Measurements from ENCODE around the gene NECAP2. TPM values are rescaled to one million over a fixed set of nuclear protein-coding genes. Genes with fewer than 3 reads are reported as not detected.
A peak's percentile ranks its signal among the peaks of the same experiment; 100 is the strongest.
"Not testable (repeated sequence)": the region's sequence is repeated elsewhere in the genome, so short reads cannot be mapped to it uniquely, and the experiment has no call there.

The NECAP2 gene
- total and polyA plus RNA-seq, 4 donors, result 37.5 to 60.4 (median 38.1) TPM

DNA sequence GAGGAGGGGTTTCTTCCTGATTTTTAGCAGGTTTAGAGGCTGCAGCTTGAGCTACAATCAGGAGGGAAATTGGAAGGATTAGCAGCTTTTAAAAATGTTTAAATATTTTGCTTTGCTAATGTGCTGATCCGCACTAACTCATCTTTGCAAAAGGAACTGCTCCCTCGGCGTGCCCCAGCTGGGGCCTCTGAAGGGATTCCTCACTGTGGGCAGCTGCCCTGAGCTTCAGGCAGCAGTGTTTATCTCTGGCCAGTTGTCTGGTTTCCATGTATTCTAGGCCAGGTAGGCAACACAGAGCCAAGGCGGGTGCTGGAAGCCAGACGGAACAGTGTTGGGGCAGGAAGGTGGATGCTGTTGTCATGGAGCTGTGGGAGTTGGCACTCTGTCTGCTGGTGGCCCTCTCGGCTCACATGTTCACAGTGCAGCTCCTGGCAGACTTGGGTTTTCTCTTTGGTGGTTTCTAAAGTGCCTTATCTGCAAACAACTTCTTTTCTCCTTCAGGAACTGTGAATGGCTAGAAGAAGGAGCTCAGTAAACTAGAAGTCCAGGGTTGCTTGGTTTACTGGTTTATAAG lies 18.9 kb downstream of the NECAP2 start:
- no peak for ATAC-seq (ENCODE audit: low FRiP score)
- 62 to 66% methylated on average over 6 of the region's 6 CpGs for WGBS, 2 donors
- H3K4me1 ChIP-seq (ENCODE audit: control insufficient read depth in 1 of 2, insufficient read depth in 2 of 2, low read length in 2 of 2), result no peaks in the 10 kb centered on the region
- DNase-seq, result peak in 1 of 2 donors; percentile 42
- peaks cover 4% of the 10 kb centered on the region in 2 donors for H3K36me3 ChIP-seq (ENCODE audit: control insufficient read depth in 1 of 2, insufficient read depth in 2 of 2, low read length in 1 of 2)
- H3K4me3 ChIP-seq (ENCODE audit: low read length in 2 of 2), result no peak overlapping the region
- no peaks in the 10 kb centered on the region for H3K9me3 ChIP-seq (ENCODE audit: control insufficient read depth, low read length)
- intact Hi-C loops (cut with DNase I), result no loop called here
- no peak overlapping the region for H3K27ac ChIP-seq (ENCODE audit: low read depth in 1 of 2, low read length in 2 of 2)
- no peaks in the 10 kb centered on the region for H3K27me3 ChIP-seq (ENCODE audit: control insufficient read depth in 1 of 2, insufficient read depth in 2 of 2, low read length in 1 of 2)

DNA sequence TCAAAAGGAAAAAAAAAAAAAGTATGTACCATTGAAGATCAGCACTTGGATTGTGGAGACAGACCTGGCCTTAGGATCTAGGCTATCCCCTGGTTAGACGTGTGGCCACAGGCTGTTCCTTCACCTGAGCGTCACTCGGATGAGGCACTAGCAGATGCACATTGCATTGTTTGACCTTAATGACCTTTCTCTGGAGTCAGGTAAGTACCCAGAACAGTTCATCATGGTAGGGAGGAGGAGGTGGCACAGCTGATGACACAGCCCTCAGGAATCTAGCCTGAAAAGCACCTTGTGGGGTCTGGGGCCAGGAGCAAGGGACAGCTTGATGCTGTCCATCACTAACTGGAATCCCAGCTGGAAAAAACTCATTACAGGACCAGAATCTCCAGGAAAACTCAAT lies 21.2 kb downstream of the NECAP2 start:
- no peaks in the 10 kb centered on the region for H3K4me1 ChIP-seq (ENCODE audit: control insufficient read depth in 1 of 2, insufficient read depth in 2 of 2, low read length in 2 of 2)
- ATAC-seq (ENCODE audit: low FRiP score) (no peak), DNase-seq (no peak)
- peaks cover 4% of the 10 kb centered on the region in 2 donors for H3K36me3 ChIP-seq (ENCODE audit: control insufficient read depth in 1 of 2, insufficient read depth in 2 of 2, low read length in 1 of 2)
- 96% methylated on average over 3 of the region's 3 CpGs for WGBS, 2 donors
- no peaks in the 10 kb centered on the region for H3K9me3 ChIP-seq (ENCODE audit: control insufficient read depth, low read length)
- H3K27me3 ChIP-seq (ENCODE audit: control insufficient read depth in 1 of 2, insufficient read depth in 2 of 2, low read length in 1 of 2), result no peaks in the 10 kb centered on the region
- H3K4me3 ChIP-seq (ENCODE audit: low read length in 2 of 2), result no peak overlapping the region
- H3K27ac ChIP-seq (ENCODE audit: low read depth in 1 of 2, low read length in 2 of 2), result no peak overlapping the region
- intact Hi-C loops (cut with DNase I), result no loop called here

DNA sequence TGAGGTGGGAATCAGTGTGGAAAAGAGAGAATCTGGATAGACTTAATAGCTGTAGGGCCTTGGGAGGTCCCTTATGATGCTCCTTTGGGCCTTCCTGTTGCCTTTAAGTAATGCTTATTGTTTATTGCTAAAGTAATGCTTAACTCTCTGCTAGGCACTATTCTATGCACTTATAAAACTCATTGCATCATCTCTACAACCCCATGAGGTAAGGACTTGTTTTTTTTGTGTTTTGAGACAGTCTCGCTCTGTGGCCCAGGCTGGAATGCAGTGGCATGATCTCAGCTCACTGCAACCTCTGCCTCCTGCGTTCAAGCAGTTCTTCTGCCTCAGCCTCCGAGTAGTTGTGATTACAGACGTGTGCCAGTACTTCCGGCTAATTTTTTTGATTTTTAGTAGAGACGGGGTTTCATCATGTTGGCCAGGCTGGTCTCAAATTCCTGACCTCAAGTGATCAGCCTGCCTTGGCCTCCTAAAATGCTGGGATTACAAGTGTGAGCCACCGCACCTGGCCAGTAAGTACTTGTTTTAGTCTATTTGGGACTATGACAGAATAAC lies 22.3 kb downstream of the NECAP2 start:
- Histone ChIP-seq H3K4me1 (ENCODE audit: control insufficient read depth in 1 of 2, insufficient read depth in 2 of 2, low read length in 2 of 2) (no peaks in the 10 kb centered on the region), H3K27me3 (ENCODE audit: control insufficient read depth in 1 of 2, insufficient read depth in 2 of 2, low read length in 1 of 2) (no peaks in the 10 kb centered on the region), H3K9me3 (ENCODE audit: control insufficient read depth, low read length) (no peaks in the 10 kb centered on the region), H3K36me3 (ENCODE audit: control insufficient read depth in 1 of 2, insufficient read depth in 2 of 2, low read length in 1 of 2) (peaks cover 4% of the 10 kb centered on the region in 2 donors), H3K4me3 (ENCODE audit: low read length in 2 of 2) (no peak overlapping the region), H3K27ac (ENCODE audit: low read depth in 1 of 2, low read length in 2 of 2) (no peak overlapping the region)
- ATAC-seq (ENCODE audit: low FRiP score) (no peak), DNase-seq (no peak)
- WGBS, 2 donors, result 80 to 83% methylated on average over 7 of the region's 7 CpGs
- intact Hi-C loops (cut with DNase I), result no loop called here

DNA sequence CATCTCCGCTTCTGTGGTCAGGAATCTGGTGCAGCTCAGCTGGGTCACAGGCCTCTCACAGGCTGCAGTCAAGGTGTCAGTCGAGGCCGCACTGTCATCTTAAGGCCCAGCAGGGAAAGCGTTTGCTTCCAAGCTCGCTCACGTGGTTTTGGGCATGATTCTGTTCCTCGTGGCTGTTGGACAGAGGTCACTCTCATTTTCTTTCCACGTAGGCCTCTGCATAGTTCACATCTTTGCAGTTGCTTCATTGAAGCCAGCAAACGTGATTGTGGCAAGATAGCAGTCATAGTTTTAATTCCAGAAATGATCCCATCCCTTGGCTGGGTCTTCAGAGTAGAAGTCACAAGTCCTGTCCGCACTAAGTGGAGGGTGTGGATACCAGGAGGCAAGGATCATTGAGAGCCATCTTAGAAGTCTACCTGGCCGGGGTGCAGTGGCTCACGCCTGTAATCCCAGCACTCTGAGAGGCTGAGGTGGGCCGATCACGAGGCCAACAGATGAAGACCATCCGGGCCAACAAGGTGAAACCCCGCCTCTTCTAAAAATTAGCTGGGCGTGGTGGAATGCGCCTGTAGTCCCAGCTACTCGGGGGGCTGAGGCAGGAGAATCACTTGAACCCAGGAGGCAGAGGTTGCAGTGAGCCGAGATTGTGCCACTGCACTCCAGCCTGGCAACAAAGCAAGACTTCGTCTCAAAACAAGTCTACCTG lies 24.5 kb downstream of the NECAP2 start:
- WGBS, 2 donors, result 91 to 92% methylated on average over 21 of the region's 21 CpGs
- Histone ChIP-seq H3K4me3 (ENCODE audit: low read length in 2 of 2) (no peak overlapping the region), H3K9me3 (ENCODE audit: control insufficient read depth, low read length) (no peaks in the 10 kb centered on the region), H3K36me3 (ENCODE audit: control insufficient read depth in 1 of 2, insufficient read depth in 2 of 2, low read length in 1 of 2) (peaks cover 4% of the 10 kb centered on the region in 2 donors), H3K27ac (ENCODE audit: low read depth in 1 of 2, low read length in 2 of 2) (no peak overlapping the region), H3K4me1 (ENCODE audit: control insufficient read depth in 1 of 2, insufficient read depth in 2 of 2, low read length in 2 of 2) (no peaks in the 10 kb centered on the region), H3K27me3 (ENCODE audit: control insufficient read depth in 1 of 2, insufficient read depth in 2 of 2, low read length in 1 of 2) (no peaks in the 10 kb centered on the region)
- ATAC-seq (ENCODE audit: low FRiP score), result no peak
- intact Hi-C loops (cut with DNase I), result no loop called here
- peak in 1 of 2 donors; percentile 43 for DNase-seq

DNA sequence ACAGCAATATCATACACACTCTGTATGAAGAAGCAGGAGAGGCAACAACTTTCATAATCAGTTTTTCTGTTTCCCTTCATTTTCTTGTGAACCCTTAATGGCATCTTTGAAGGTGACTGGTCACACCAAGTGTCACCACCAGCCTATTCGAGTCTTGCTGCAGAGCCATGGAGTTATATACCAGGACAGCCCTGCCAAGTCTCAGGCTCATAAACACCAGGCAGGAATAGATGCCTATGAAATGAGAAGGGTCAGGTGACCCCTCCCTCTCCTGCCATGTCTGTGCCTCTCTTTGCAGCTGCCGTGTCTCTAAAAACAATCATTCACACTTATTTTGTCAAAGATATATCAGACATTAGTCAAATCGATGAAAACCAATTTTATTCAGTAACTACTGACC lies 28.0 kb downstream of the NECAP2 start:
- WGBS, 2 donors, result 73 to 85% methylated on average over 3 of the region's 3 CpGs
- Histone ChIP-seq H3K27me3 (ENCODE audit: control insufficient read depth in 1 of 2, insufficient read depth in 2 of 2, low read length in 1 of 2) (no peaks in the 10 kb centered on the region), H3K9me3 (ENCODE audit: control insufficient read depth, low read length) (no peaks in the 10 kb centered on the region), H3K27ac (ENCODE audit: low read depth in 1 of 2, low read length in 2 of 2) (no peak overlapping the region), H3K36me3 (ENCODE audit: control insufficient read depth in 1 of 2, insufficient read depth in 2 of 2, low read length in 1 of 2) (peaks cover 0 to 3% of the 10 kb centered on the region in 2 donors), H3K4me3 (ENCODE audit: low read length in 2 of 2) (no peak overlapping the region), H3K4me1 (ENCODE audit: control insufficient read depth in 1 of 2, insufficient read depth in 2 of 2, low read length in 2 of 2) (no peaks in the 10 kb centered on the region)
- intact Hi-C loops (cut with DNase I), result no loop called here
- no peak for ATAC-seq (ENCODE audit: low FRiP score)
- no peak for DNase-seq

DNA sequence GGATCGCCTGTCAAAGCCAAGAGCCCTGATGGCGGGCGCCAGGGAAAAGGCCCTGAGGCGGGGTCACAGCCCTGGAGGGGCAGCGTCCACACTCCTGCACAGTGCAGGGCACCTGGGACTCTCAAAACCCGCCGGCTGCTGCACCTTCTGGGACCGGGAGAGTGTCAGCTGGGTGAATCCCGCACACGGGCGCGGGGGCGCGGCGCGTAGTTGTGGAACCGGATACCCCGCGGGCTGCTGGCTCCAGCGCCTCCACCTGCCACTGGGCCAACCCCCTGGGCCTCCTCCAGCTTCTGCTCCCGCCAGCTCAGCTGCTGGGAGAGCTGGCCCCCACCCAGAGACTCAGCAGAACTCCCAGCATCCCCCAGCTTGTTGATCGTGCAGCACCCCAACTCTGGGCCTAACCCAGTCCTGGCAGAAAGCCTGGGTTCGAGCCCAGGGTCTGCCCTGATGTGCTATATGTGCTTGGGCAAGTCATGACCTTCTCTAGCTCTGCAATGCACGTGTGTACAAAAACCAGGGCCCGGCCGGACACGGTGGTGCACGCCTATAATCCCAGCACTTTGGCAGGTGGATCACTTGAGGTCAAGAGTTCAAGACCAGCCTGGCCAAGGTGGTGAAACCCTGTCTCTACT lies 33.8 kb downstream of the NECAP2 start:
- H3K4me3 ChIP-seq (ENCODE audit: low read length in 2 of 2), result no peak overlapping the region
- H3K36me3 ChIP-seq (ENCODE audit: control insufficient read depth in 1 of 2, insufficient read depth in 2 of 2, low read length in 1 of 2), result peaks cover 6 to 7% of the 10 kb centered on the region in 2 donors
- ATAC-seq (ENCODE audit: low FRiP score) (no peak), DNase-seq (peak in 1 of 2 donors; percentile 73)
- no peak overlapping the region for H3K27ac ChIP-seq (ENCODE audit: low read depth in 1 of 2, low read length in 2 of 2)
- H3K4me1 ChIP-seq (ENCODE audit: control insufficient read depth in 1 of 2, insufficient read depth in 2 of 2, low read length in 2 of 2), result no peaks in the 10 kb centered on the region
- intact Hi-C loops (cut with DNase I), result no loop called here
- no peaks in the 10 kb centered on the region for H3K9me3 ChIP-seq (ENCODE audit: control insufficient read depth, low read length)
- 93 to 95% methylated on average over 28 of the region's 28 CpGs for WGBS, 2 donors
- H3K27me3 ChIP-seq (ENCODE audit: control insufficient read depth in 1 of 2, insufficient read depth in 2 of 2, low read length in 1 of 2), result no peaks in the 10 kb centered on the region

DNA sequence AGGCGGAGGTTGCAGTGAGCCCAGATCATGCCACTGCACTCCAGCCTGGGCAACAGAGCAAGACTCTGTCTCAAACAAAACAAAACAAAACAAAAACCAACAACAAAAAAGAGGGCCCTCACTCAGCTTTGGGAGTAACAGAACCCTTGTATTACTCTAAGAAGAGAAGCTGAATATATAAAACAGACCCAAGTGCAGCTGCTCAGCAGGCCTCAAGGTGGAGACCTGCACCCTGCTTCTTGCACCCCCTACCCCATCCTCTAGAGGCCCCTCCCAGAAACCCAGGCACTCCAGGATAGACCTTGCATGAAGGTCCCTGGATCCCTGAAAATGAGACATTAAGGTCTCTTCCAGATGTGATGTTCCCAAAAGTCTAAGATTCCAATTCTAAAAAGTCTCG lies 34.4 kb downstream of the NECAP2 start:
- H3K27ac ChIP-seq (ENCODE audit: low read depth in 1 of 2, low read length in 2 of 2); H3K9me3 ChIP-seq (ENCODE audit: control insufficient read depth, low read length); H3K27me3 ChIP-seq (ENCODE audit: control insufficient read depth in 1 of 2, insufficient read depth in 2 of 2, low read length in 1 of 2); H3K4me1 ChIP-seq (ENCODE audit: control insufficient read depth in 1 of 2, insufficient read depth in 2 of 2, low read length in 2 of 2); H3K36me3 ChIP-seq (ENCODE audit: control insufficient read depth in 1 of 2, insufficient read depth in 2 of 2, low read length in 1 of 2); intact Hi-C loops (cut with DNase I); H3K4me3 ChIP-seq (ENCODE audit: low read length in 2 of 2); ATAC-seq (ENCODE audit: low FRiP score); DNase-seq: not testable (repeated sequence)
- 96 to 100% methylated on average over 2 of the region's 2 CpGs for WGBS, 2 donors

DNA sequence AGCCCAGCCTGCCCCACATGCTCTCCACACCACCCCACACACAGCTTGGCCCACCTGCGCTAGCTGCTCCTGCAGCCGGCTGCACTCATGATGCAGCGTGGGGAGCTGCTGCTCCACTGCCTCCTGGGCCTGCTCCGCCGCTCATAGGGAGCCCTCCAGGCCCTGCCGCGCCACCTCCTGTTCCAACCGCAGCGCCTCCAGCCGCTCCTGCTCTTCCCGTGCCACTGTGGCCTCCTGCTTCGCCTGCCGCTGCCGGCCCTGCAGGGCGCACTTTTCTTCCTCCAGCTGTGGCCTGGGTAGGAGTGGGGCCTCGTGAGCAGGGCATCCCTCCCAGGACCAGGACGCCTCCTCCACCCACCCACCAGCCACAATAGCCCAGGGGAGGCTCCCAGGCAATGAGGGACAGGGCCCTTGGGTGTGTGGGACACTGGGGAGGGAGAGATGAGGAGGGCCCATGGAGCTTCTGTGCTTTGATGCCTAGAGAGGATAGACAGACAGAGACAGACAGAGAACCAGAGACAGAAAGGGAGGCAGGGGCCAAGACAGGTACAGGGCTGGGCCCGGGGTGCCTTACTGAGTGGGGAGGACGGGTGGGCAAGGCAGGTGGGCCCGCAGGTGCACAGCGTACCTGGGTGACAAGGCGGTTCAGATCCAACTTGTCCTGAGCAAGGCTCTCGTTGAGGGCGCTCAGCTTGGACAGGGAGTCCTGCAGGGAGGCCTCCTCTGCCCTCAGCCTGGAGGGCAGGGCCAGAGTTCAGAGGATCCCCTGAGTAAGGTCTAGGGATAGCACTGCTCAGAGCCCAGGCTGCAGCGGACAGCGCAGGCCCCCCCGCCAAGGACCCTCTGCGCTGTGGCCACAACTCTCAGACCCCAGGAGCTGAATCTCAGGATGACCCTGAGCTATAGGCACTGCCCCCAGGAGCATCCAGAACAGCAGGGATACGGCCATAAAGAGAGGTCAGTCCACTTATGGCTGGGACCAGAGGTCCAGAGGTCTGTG lies 35.5 kb downstream of the NECAP2 start:
- not testable (repeated sequence) for H3K36me3 ChIP-seq (ENCODE audit: control insufficient read depth in 1 of 2, insufficient read depth in 2 of 2, low read length in 1 of 2)
- DNase-seq, result peak in 1 of 2 donors; percentile 71

More for the DNA sequence above, 35.5 kb downstream of the NECAP2 start:
- H3K4me1 ChIP-seq (ENCODE audit: control insufficient read depth in 1 of 2, insufficient read depth in 2 of 2, low read length in 2 of 2); intact Hi-C loops (cut with DNase I); H3K27ac ChIP-seq (ENCODE audit: low read depth in 1 of 2, low read length in 2 of 2); H3K4me3 ChIP-seq (ENCODE audit: low read length in 2 of 2); H3K27me3 ChIP-seq (ENCODE audit: control insufficient read depth in 1 of 2, insufficient read depth in 2 of 2, low read length in 1 of 2); H3K9me3 ChIP-seq (ENCODE audit: control insufficient read depth, low read length): not testable (repeated sequence)
- peak; percentile 58 for ATAC-seq (ENCODE audit: low FRiP score)
- 91 to 95% methylated on average over 20 to 29 of the region's 29 CpGs for WGBS, 2 donors

Measured in aorta (tissue), 5 donors.